Measurements from ENCODE around the gene CLCN7.
"Not testable (repeated sequence)": the region's sequence is repeated elsewhere in the genome, so short reads cannot be mapped to it uniquely, and the experiment has no call there.

Gene CLCN7

GRCh38 chr16:1486551-1487390 lies 11.9 kb upstream of the CLCN7 start:
- no peak for DNase-seq

GRCh38 chr16:1485847-1486496 lies 11.1 kb upstream of the CLCN7 start:
- DNase-seq = no peak

DNA sequence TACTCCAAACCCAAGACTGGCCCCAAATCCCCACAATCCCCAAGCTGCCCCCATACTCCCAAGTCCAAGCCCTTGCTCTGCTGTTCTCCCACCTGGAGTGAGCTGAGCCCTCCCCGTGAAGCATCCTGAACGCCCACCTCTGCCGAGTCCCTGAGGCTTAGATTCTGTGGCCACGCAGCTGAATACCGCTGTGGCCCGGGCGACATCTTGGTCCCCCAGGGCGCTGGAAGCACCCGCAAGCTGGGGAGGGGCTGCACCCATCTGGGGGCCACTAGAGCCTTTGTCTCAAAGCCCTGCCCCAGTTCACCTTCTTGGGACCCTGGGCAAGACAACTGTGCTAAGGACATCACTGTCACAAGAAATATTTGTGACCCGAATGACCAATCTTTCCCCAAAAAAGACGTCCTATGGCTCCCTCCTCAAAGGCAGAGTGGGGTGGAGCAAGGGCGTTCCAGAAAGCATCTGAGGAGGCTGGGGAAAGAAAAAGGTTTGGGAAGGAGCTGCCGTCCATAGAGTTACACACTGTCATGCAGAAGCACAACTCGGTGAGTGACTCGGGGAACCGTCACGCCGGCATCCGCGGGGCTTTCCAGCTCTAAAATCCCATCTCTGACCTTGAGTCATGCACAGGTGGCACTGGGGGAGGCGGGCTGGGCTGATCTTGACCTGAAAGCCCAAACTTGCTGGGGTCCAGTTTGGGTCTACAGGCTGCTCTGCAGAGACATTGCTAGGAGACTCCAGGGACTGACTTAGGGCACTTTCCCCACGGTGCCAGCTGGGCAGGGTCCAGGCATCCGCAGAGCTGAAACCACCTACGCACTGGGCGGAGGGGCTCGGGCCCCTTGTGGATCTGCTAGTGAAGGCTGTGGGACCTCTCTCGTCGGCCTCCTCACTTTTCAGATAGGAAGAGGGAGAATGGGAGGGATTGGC lies 7.3 kb upstream of the CLCN7 start:
- no peak for DNase-seq

GRCh38 chr16:1478937-1479336 lies 4.1 kb upstream of the CLCN7 start:
- DNase-seq = not testable (repeated sequence)

DNA sequence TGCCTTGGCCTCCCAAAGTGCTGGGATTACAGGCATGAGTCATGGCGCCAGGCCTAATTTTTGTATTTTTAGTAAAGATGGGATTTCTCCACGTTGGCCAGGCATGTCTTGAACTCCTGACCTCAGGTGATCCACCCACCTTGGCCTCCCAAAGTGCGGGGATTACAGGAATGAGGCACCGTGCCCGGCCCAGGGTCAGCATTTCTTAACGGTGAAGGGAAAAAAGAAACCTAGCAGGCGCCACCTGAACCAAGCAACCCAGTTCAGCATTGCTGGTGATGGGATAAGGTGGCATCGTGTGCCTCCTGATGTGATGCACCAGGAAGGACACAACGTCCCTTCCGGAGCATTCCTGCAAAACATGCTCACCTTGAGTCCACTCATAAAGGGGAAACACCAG lies 2.2 kb upstream of the CLCN7 start:
- DNase-seq = no peak

DNA sequence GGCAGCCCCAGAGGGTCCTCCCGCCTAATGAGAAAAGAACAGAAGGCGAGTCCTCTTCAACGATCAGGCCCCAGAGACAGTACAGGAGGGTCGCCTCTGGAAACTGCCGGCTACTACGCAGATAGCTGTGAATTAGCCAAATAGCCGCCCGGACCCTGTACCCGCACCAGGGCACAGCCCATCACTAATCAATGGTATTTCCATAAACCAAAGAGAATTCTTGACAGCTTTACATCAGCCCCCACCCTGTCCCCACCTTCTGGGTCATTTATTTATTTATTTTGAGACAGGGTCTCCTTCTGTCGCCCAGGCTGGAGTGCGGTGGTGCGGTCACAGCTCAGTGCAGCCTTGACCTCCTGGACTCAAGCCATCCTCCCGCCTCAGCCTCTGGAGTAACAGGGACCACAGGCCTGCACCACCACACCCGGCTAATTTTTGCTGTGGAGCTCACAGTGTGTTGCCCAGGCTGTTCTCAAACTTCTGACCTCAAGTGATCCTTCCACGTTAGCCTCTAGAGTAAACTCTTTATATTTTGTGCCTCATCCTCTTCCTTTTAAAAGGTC lies 805 bp upstream of the CLCN7 start:
- DNase-seq = no peak

DNA sequence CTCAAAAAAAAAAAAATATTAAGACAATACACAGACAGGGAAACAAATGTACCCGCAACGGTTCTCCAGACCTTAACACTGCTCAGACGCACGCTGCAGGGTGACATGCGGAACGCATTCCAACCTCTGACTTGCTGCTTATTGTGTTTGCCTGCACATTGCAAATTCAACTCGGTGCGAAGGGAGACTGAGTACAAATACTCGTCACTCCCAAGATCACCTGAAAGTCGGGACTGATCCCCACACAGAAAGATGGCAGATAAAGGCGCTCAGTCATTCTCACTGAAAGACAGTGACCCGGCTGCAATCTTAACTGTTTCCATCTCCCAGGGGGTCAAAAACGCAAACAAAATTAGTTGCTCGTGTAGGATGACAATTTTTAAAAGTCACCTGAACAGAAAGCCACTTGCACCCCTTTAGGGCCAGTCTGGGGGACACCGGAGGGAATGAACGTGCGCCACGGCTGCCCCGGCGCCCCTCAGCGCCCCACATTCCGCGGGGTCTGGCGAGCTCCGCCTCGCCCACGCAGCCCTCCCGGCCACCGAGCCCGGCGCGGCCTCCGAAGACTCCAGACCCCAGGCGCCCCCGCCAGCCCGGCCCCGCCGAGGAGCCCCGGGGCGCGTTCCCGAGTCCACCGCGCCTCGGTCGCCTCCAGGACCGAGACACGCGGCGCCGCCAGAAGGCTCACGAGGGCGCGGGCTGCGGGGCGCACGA lies 589 bp downstream of the CLCN7 start:
- DNase-seq = peak; percentile 34

GRCh38 chr16:1472974-1473373 lies 1.9 kb downstream of the CLCN7 start:
- no peak for DNase-seq

DNA sequence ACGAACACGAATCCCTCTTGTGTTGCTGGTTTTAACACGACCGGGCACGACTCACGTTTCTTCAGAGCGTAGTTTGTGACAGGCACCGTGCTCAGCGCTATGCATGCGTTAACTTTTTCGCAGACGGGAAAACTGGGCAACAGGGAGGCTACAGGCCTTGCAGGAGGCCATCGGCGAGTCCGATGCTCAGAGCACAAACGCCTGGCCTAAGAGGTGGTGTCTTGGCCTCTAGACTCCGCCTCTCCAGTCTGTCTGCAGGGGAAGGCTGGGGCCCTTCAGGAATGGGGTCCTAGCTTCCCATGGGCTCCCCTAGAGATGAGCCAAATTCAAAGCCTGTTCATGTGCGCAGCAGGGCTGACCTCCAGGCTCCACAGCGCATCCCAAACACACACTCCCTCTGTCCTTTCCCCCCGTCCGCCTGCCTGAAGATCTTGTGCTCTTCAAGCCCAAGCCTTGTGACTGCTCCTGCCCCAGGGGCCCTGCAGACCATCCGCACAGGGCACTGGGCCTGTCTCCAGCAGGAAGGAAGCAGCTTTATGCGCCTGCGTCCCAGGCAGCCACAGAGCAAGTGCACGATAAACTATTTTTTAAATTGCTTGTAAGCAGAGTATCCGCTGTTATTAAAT lies 3.1 kb downstream of the CLCN7 start:
- no peak for DNase-seq

- no peak for DNase-seq
Measured at GRCh38 chr16:1470481-1471251, 4.2 kb downstream of the CLCN7 start.

DNA sequence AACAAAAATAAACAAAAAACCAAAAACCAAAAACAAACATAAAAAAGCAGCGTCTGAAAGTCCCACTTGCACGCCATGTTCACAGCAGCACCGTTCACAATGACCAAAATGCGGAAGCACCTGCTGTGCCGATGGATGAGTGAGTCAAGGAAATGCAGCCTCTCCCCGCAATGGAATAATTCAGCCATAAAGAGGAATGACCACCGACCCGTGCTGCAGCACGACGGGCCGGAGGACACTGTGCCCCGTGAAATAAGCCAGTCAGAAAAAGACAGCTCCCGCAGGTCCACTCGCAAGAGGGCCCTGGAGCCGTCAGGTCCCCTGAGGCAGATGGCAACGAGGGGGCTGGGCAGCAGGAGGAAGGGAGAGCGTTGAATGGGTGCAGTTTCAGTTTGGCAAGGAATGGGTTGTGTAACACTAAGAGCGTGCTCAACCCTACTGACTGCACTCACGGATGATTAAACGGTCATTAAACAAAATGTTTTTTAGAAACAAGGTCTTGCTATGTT lies 5.1 kb downstream of the CLCN7 start:
- DNase-seq = peak; percentile 62

DNA sequence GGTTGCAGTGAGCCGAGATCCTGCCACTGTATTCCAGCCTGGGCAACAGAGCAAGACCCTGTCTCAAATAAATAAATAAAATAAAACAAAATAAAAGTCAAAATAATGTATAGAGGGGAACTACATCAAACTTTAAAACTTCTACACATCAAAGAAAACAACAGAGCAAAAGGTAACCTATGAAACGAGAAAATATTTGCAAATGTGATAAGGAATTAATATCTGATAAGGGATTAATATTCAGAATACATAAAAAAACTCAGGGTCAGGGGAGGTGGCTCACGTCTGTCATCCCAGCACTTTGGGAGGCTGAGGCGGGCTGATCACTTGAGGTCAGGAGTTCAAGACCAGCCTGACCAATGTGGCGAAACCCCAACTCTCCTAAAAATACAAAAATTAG lies 5.7 kb downstream of the CLCN7 start:
- DNase-seq = not testable (repeated sequence)

DNA sequence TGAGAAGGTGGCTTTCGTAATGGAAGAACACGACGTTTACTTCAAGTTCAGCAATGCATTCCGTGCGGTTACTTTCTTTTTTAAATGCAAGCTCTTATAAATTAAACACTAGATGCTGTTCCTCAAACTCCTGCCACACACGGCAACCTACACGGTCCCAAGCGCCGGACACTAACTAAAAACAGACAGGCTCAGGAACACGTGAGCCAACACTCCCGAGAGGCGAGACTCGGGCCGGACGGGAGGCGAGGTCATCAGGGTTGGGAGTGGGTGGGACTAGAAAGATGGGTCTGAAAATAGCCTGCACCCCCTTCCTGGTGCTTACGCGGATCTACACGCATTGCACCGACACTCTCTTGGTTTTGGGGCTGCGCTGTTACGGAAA lies 6.4 kb downstream of the CLCN7 start:
- no peak for DNase-seq

- DNase-seq = no peak
Measured at GRCh38 chr16:1466968-1467521, 7.8 kb downstream of the CLCN7 start.

- no peak for DNase-seq
Measured at GRCh38 chr16:1466054-1466453, 8.8 kb downstream of the CLCN7 start.

DNA sequence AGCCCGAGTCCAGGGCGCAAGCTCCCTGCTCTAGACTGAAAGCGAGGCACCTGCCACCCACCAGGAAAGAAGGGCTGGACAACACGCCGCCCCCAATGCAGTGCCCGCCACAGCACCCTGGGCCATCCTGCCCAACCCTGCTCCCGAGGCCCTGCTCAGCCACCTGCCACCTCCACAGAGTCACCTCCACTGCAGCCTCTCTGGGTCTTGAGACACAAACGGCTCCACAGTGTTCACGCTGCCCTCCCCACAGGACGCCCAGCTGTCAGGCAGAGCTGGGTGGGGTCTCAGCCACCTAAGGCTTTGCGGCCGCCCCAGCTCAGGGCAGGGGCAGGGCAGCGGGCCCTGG lies 9.3 kb downstream of the CLCN7 start:
- no peak for DNase-seq

DNA sequence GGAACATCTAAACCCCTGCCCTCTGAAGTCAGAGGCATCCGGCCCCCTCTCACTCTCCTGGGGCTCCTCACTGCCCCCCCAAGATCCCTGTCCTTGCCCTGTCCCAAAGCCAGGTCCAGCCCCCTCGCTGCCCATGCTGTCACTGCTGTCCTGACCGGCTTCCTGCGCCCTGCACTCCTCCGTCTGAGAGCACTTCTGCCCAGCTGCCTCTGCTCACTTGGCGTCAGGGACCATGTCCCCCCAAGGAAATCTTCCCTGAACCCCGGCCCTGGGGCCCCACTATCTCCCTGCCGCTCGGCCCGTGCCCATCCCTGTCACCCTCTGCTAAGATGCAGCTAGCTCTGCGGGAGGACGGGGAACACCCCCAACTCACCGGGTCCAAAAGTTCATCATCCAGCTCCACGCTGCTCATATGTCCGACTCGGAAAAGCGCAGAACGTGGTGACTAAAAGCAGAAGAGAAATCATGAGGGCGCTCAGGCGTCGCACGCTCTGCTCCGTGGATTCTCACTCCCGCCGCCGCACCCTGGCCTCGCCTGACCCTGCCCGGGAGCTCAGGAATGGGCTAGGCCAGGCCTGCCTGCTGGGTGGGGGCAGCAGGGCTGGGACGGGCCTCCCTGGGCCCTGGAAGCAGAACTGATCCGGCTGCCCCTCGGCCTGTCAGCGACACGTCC lies 9.8 kb downstream of the CLCN7 start:
- DNase-seq = no peak

DNA sequence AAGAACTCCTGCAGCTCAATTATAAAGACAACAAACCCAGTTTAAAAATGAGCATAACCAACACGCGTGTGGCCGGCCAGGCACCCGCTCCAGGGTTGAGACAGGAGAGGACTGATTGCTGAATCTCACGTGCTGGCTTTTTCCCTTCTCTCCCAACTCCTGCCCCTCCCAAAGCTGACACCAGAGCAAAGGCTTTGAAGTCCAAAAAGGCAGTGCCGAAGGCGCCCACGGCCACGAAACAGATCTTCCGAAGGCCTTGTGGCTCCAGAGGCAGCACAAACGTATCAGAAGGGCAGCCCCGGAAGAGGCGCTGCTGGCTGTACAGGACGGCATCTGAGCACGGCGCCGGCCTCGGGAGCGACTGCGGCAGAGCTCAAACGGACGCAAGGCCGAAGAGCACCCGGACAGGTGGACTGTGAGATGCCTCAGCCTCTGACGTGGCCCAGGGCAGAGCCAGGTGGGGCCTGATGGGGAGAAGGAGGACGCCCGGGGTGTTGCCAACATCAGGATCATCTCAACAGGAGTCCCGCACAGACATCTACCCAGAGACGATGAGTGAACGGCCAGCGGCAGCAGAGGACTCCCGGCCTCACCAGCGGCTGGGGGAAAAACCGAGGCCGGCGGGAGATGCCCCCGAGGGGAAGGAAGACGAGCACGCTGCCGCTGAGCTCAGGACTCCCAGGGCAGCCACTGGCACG lies 10.5 kb downstream of the CLCN7 start:
- DNase-seq = no peak

- no peak for DNase-seq
Measured at GRCh38 chr16:1461146-1461545, 13.7 kb downstream of the CLCN7 start.
